Stomach (tissue), 9 donors: Measurements from ENCODE around the gene PHKA2. TPM values are rescaled to one million over a fixed set of nuclear protein-coding genes. Genes with fewer than 3 reads are reported as not detected.

Source experiments
- DNase-seq, 2 donors: peaks; one replicate each; pipeline versions ENCODE4 v3.0.0 to v3.0.0-alpha.2; 2013 to 2019
- H3K27ac ChIP-seq, 5 donors: fragments of 200-600 bp in 4 of 5; sonication (generic) in 4 of 5; one replicate each; pipeline ENCODE4 v1.5.1; 2013 to 2019; ENCODE audit warnings: mild to moderate bottlenecking in 1 of 5, moderate library complexity in 1 of 5
- H3K27me3 ChIP-seq, 3 donors: fragments of 200-600 bp; sonication (generic); one replicate each; pipeline ENCODE4 v1.5.1; 2017 to 2019; ENCODE audit warnings: mixed run types in 1 of 3
- H3K36me3 ChIP-seq, 4 donors: fragments of 200-600 bp; sonication (generic); 1 replicate in 3 of 4; 2 replicates in 1 of 4; pipeline ENCODE4 v1.5.1; 2016 to 2019
- H3K4me1 ChIP-seq, 4 donors: fragments of 200-600 bp; sonication (generic); one replicate each; pipeline ENCODE4 v1.5.1; 2016 to 2019
- H3K4me3 ChIP-seq, 4 donors: fragments of 200-600 bp; sonication (generic) in 3 of 4; one replicate each; pipeline ENCODE4 v1.5.1; 2016 to 2019; ENCODE audit warnings: mild to moderate bottlenecking in 1 of 4
- H3K9me3 ChIP-seq, 4 donors: fragments of 200-600 bp; sonication (generic); one replicate each; pipeline ENCODE4 v1.5.1; 2016 to 2019
- CTCF ChIP-seq, 7 experiments: fragments of 450-650 bp in 4 of 7; fragments of 200-600 bp in 3 of 7; sonication (generic) in 3 of 7; IDR thresholded peaks; one replicate each; pipeline ENCODE4 v1.5.1; 2016 to 2019; ENCODE audit warnings: antibody characterized with exemption in 7 of 7, control low read depth in 2 of 7, mild to moderate bottlenecking in 1 of 7
- EP300 ChIP-seq: sonication (generic); formaldehyde crosslinking; IDR thresholded peaks from one replicate; pipeline ENCODE4 v1.6.1; 2017; ENCODE audit warnings: antibody characterized with exemption
- POLR2A ChIP-seq, 4 donors: fragments of 450-650 bp; IDR thresholded peaks; one replicate each; pipeline ENCODE4 v1.6.1; 2016; ENCODE audit warnings: antibody characterized with exemption in 4 of 4, control low read depth in 2 of 4, mild to moderate bottlenecking in 1 of 4, moderate library complexity in 1 of 4
- POLR2AphosphoS5 ChIP-seq, 3 donors: sonication (generic); formaldehyde crosslinking; IDR thresholded peaks; one replicate each; pipeline ENCODE4 v1.6.1; 2016; ENCODE audit warnings: antibody characterized with exemption in 3 of 3
- WGBS, 5 donors: extraction: QIAGEN DNeasy Blood & Tissue Kit in 3 of 5; methylation state at CpG; one replicate each; pipeline versions ENCODE4 v1.1.5 to v1.1.7; 2013 to 2018; 5-methylcytosine and 5-hydroxymethylcytosine counted together
- intact Hi-C: fragments of 100-400 bp; cut with DNase I; formaldehyde crosslinking; loops from one replicate; pipeline ENCODE4 v1.15.1; 2023; ENCODE audit warnings: low total_unique reads
- polyA plus RNA-seq, 3 donors: library from polyadenylated mRNA; stranded (reverse); fragments of 200-250 nt; gene quantifications; one replicate each; pipeline ENCODE4 v1.2.3, GENCODE V29; 2013
- total RNA-seq, 5 donors: library from RNA; depleted of rRNA; stranded (reverse); fragments of >200 nt; gene quantifications; one replicate each; pipeline versions ENCODE4 v1.1.0 to v1.2.3, GENCODE V29; 2014 to 2016
- donor health status: healthy with polysubstance abuse.
- donor health status: Bipolar disorder and iron deficiency.
- donor health status: healthy.

Gene PHKA2
- total and polyA plus RNA-seq, 8 donors = 10.5 to 63.4 (median 15.5) TPM

DNA sequence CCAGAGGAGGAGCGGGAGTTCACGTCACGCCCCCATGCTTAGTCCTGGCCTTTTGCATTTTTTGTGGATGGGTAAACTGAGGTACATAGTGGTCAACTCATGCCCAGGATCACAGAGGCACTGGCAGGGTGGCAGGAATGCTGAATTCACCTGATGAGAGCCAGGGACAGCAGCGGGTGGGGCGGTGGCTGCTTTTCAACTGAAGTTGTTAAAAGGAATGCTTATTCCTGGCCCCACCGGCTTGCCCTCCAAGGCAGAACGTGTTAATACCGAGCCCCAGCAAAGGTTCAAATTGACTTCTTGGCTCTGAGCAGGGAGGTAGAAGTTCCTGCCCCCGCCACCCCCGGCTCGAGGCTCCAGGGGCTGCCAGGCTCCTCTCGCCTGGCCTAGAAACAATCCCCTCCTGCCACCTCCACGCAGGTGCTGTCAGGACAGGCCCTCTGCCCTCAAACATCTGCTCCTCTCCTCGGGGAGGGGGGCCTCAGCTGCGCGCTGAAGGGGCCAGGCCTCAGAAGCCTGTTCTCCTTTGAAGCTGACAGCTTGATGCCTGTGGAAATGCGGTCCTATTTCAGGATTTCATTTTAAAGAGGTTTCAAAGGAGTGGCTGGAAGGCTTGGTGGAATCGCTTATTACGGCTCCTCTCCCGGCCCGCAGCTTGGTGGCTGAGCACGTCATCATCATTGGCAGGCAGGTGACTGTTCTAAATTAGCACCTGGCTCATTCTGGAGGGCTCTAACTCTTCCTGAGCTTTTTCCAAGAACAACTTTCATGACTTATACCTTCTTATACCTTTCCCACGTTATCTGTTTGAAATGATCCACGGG, 93.0 kb downstream of the PHKA2 start:
- Histone ChIP-seq H3K27ac (no peak overlapping the region), H3K27me3 (no peaks in the 10 kb centered on the region), H3K9me3 (no peaks in the 10 kb centered on the region), H3K36me3 (peaks cover 0 to 13% (median 9%) of the 10 kb centered on the region in 4 donors), H3K4me3 (no peak overlapping the region), H3K4me1 (peaks cover 5 to 22% (median 16%) of the 10 kb centered on the region in 4 donors)
- 84 to 89% (median 88%) methylated on average over 15 to 24 of the region's 24 CpGs for WGBS, 5 donors
- DNase-seq = no peak
- no peak for TF ChIP-seq CTCF (IDR thresholded peaks at IDR 0.05)
- TF ChIP-seq POLR2A (IDR thresholded peaks at IDR 0.05) = no peak
- no peak for TF ChIP-seq EP300
- no peak for TF ChIP-seq POLR2AphosphoS5 (IDR thresholded peaks at IDR 0.05)
- intact Hi-C loops = loop anchor here (10.0 kb wide), 1 partner anchor 486 kb away; no protein-coding TSS in a partner anchor

DNA sequence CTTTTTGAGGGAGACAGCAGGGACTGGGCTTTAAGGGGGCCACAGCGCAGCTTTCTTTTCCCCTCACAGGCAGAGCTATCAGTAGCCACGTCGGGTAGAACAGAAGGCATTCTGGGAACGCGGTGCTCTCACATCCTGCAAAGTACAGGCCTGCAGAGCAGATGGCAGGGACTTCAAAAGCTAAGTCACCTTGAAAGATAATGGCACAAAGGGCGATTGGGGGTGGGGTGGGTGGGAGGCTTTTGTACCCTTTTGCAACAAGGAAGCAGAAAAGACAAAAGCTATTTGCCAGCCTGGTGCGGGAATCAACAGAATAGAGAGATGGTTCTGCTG, 93.9 kb downstream of the PHKA2 start:
- no peak overlapping the region for H3K27ac ChIP-seq
- intact Hi-C loops = loop anchor here (10.0 kb wide), 1 partner anchor 485 kb away; no protein-coding TSS in a partner anchor
- DNase-seq = no peak
- WGBS, 5 donors = 50 to 73% (median 60%) methylated on average over 6 to 7 of the region's 7 CpGs
- H3K4me1 ChIP-seq = peaks cover 11 to 29% (median 21%) of the 10 kb centered on the region in 4 donors
- H3K36me3 ChIP-seq = peaks cover 0 to 13% (median 9%) of the 10 kb centered on the region in 4 donors
- no peak for TF ChIP-seq POLR2AphosphoS5 (IDR thresholded peaks at IDR 0.05)
- no peak for TF ChIP-seq CTCF (IDR thresholded peaks at IDR 0.05)
- TF ChIP-seq POLR2A (IDR thresholded peaks at IDR 0.05) = no peak
- no peak for TF ChIP-seq EP300
- no peak overlapping the region for H3K4me3 ChIP-seq
- H3K9me3 ChIP-seq = no peaks in the 10 kb centered on the region
- no peaks in the 10 kb centered on the region for H3K27me3 ChIP-seq

- intact Hi-C loops = loop anchor here (10.0 kb wide), 1 partner anchor 485 kb away; no protein-coding TSS in a partner anchor
- DNase-seq = no peak
- WGBS, 5 donors = 73 to 88% (median 77%) methylated on average over 7 to 12 of the region's 12 CpGs
Measured at GRCh38 chrX:18889346-18890048, 94.4 kb downstream of the PHKA2 start.

More at GRCh38 chrX:18889346-18890048, 94.4 kb downstream of the PHKA2 start:
- peaks cover 0 to 13% (median 9%) of the 10 kb centered on the region in 4 donors for H3K36me3 ChIP-seq
- H3K4me3 ChIP-seq = no peak overlapping the region
- peaks cover 11 to 29% (median 21%) of the 10 kb centered on the region in 4 donors for H3K4me1 ChIP-seq
- H3K27ac ChIP-seq = no peak overlapping the region
- no peaks in the 10 kb centered on the region for H3K9me3 ChIP-seq
- H3K27me3 ChIP-seq = peaks cover 0 to 4% (median 0%) of the 10 kb centered on the region in 3 donors
- no peak for TF ChIP-seq EP300
- no peak for TF ChIP-seq CTCF (IDR thresholded peaks at IDR 0.05)
- no peak for TF ChIP-seq POLR2AphosphoS5 (IDR thresholded peaks at IDR 0.05)
- TF ChIP-seq POLR2A (IDR thresholded peaks at IDR 0.05) = no peak
